Activated CD4-positive, alpha-beta T cell treated with anti-CD3 and anti-CD28 coated beads for 36 hours (primary cell): Measurements from ENCODE around the gene ZNF366. TPM values are rescaled to one million over a fixed set of nuclear protein-coding genes. Genes with fewer than 3 reads are reported as not detected.

Source experiments
- ATAC-seq: fragments of 200-7000 bp; cut with Tn5 transposase; one replicate; pipeline ENCODE4 v1.10.0; 2021; ENCODE audit warnings: mild to moderate bottlenecking, moderate library complexity
- CTCF ChIA-PET: fragments of 350-600 bp; sonication (Branson Sonifier 250); formaldehyde crosslinking; loops from one replicate; lab custom pipeline; 2021; ENCODE audit warnings: antibody characterized with exemption; lab: Charles Lee
- POLR2A ChIA-PET: fragments of 350-600 bp; sonication (Branson Sonifier 250); formaldehyde crosslinking; loops from one replicate; lab custom pipeline; 2021; ENCODE audit warnings: antibody characterized with exemption, inconsistent platforms; lab: Charles Lee
- DNase-seq: peaks from one replicate; pipeline ENCODE4 v3.0.0-alpha.2; 2020
- H3K27ac Mint-ChIP-seq: one replicate; pipeline ENCODE4 v1.8.0; 2021; ENCODE audit warnings: mixed read lengths
- H3K27me3 Mint-ChIP-seq: one replicate; pipeline ENCODE4 v1.8.0; 2021; ENCODE audit warnings: mixed read lengths
- H3K36me3 Mint-ChIP-seq: one replicate; pipeline ENCODE4 v1.8.0; 2021; ENCODE audit warnings: low read depth, mixed read lengths
- H3K4me1 Mint-ChIP-seq: one replicate; pipeline ENCODE4 v1.8.0; 2021; ENCODE audit warnings: mixed read lengths
- H3K4me3 Mint-ChIP-seq: one replicate; pipeline ENCODE4 v1.8.0; 2021; ENCODE audit warnings: mild to moderate bottlenecking, moderate library complexity, mixed read lengths
- H3K9me3 Mint-ChIP-seq: one replicate; pipeline ENCODE4 v1.8.0; 2021; ENCODE audit warnings: low read depth, mixed read lengths
- intact Hi-C, 2 experiments: fragments of 100-400 bp; cut with DNase I in 1 of 2; cut with micrococcal nuclease in 1 of 2; formaldehyde crosslinking; loops; one replicate each; pipeline versions ENCODE4 v1.14.2 to v1.15.1; 2022 to 2024; cut with DNase I, micrococcal nuclease
- total RNA-seq, 2 experiments: library from RNA; stranded (reverse); gene quantifications; one replicate each; pipeline ENCODE4 v1.2.3, GENCODE V29; 2021

Gene ZNF366
- total RNA-seq, 2 experiments from 2014 or later = not detected

DNA sequence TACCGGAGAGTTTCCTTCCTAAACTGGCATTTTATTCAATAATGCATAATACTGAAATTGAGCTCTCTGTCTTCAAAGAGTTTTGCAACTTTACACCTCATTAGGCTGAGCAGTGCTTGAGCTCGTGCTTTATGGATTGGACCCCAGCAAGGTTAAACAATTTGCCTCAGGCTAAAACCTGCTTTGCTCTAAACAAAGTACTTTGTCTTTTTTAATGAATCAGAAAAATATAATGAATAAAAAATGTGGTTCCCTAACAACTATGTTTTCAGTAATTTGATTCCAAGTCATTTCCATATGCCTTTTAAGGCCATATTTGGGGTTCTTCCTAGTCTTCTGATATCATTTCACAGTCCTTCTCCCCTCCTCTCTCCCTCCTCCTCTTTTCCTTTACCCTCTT is 20.0 kb downstream of the ZNF366 start:
- Mint-ChIP-seq H3K9me3 (no peaks in the 10 kb centered on the region), H3K4me3 (no peak overlapping the region), H3K27me3 (peaks cover 8% of the 10 kb centered on the region), H3K36me3 (no peaks in the 10 kb centered on the region), H3K4me1 (no peaks in the 10 kb centered on the region), H3K27ac (no peak overlapping the region)
- no peak for ATAC-seq
- ChIA-PET CTCF (interaction anchor here (1.0 to 1.2 kb wide), 2 partner anchors 66 to 362 kb away, joined by 3 to 4 read pairs; no protein-coding TSS in a partner anchor), POLR2A (no interaction called here)
- intact Hi-C loops = no loop called here
- DNase-seq = no peak

DNA sequence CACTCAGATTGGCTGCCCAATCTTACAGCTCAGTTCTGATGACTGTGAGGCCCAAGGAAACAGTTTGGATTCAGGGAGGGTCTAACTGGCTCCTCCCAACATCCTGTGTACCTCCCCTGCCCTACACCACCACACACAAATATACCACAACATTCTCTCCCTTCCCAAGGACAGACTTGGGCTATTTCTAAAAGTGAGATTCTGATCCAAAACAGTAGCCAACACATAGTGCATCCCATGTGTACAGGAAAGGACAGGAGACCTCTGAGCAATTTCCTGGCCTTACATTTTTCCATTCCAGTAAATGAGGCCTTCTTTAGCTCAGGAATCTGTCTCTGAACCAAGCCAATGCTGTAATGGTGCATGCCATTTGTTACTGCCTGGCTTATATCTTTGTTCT is 20.8 kb downstream of the ZNF366 start:
- intact Hi-C loops = no loop called here
- no peak for DNase-seq
- Mint-ChIP-seq H3K27ac (no peak overlapping the region), H3K9me3 (no peaks in the 10 kb centered on the region), H3K36me3 (no peaks in the 10 kb centered on the region), H3K4me1 (no peaks in the 10 kb centered on the region), H3K4me3 (no peak overlapping the region), H3K27me3 (peaks cover 10% of the 10 kb centered on the region)
- CTCF ChIA-PET = no interaction called here
- ATAC-seq = no peak
- POLR2A ChIA-PET = interaction anchor here (0.6 kb wide), 1 partner anchor 683 kb away, joined by 3 read pairs; no protein-coding TSS in a partner anchor

DNA sequence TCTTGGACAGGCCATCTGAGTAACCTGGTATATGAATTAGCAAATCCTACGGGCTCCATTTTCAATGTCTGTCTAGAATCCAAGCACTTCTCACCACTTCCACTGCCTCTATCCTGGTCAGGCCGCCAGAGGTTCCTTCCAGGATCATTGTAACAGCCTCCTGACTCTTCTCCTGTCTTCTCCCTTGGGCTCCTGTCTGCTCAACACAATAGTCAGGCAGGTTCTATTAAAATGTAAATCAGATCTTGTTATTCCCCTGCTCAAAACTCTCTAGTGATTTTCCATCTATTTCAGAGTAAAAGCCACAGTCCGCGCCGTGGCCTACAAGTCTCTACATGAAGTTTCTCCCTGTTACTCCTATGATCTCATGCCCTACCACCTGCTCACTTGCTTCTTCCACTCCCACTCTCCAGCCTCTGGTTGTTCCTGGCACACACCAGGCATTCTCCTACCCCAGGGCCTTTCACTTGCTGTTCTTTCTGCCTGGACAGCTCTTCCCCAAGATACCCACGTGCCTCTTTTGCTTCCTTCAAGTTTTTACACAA is 21.7 kb downstream of the ZNF366 start:
- H3K9me3 Mint-ChIP-seq = no peaks in the 10 kb centered on the region

DNA sequence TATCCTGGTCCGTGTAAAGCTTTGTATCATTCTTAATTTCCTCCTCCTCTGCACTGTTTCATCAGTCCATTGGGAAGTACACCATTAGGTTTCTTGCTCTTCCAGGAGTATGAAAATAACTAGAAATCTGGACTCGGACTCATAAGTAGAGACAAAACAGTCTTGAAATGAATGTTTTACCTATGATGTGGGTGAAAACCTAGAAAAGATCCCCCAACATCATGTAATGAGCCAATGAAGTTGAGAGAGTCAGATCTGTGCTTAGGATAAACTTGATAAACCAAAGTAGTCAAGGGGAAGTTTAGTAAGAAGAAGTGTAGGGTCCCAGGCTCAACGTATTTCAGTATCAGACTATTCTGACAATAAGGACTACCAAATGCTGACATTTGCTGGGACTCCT is 25.2 kb downstream of the ZNF366 start:
- Mint-ChIP-seq H3K27me3 (peaks cover 9% of the 10 kb centered on the region), H3K27ac (no peak overlapping the region), H3K4me1 (no peaks in the 10 kb centered on the region), H3K9me3 (no peaks in the 10 kb centered on the region), H3K36me3 (no peaks in the 10 kb centered on the region), H3K4me3 (no peak overlapping the region)
- ATAC-seq = no peak
- intact Hi-C loops = no loop called here
- DNase-seq = no peak
- ChIA-PET POLR2A (no interaction called here), CTCF (no interaction called here)

More for the DNA sequence above, 21.7 kb downstream of the ZNF366 start:
- Mint-ChIP-seq H3K4me1 (no peaks in the 10 kb centered on the region), H3K4me3 (no peak overlapping the region), H3K36me3 (no peaks in the 10 kb centered on the region), H3K27ac (no peak overlapping the region), H3K27me3 (peaks cover 10% of the 10 kb centered on the region)
- DNase-seq = no peak
- ChIA-PET CTCF (no interaction called here), POLR2A (no interaction called here)
- no peak for ATAC-seq
- intact Hi-C loops = no loop called here

DNA sequence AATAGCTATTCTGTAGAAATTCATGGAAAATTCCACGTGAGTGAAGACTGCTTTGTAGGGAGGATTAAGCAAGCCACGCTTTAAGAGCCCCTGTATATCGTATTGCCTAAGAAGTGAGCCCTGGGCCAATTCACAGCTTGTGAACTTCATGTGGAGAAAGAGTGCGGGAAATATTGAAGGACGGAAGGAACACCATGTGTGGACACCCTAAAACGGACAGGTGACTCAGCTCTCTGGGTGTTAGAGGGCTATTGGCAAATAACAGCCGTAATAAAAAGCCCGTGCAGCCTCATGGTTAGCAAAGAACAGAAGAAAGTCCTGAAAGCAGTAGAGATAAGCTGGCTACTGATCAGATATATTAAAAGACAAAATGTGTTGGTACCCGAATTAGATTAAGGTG is 26.4 kb downstream of the ZNF366 start:
- POLR2A ChIA-PET = no interaction called here
- no peak for DNase-seq
- Mint-ChIP-seq H3K9me3 (no peaks in the 10 kb centered on the region), H3K4me3 (no peak overlapping the region), H3K27ac (no peak overlapping the region), H3K36me3 (no peaks in the 10 kb centered on the region), H3K27me3 (peaks cover 12% of the 10 kb centered on the region), H3K4me1 (no peaks in the 10 kb centered on the region)
- intact Hi-C loops = no loop called here
- ATAC-seq = no peak
- CTCF ChIA-PET = no interaction called here

DNA sequence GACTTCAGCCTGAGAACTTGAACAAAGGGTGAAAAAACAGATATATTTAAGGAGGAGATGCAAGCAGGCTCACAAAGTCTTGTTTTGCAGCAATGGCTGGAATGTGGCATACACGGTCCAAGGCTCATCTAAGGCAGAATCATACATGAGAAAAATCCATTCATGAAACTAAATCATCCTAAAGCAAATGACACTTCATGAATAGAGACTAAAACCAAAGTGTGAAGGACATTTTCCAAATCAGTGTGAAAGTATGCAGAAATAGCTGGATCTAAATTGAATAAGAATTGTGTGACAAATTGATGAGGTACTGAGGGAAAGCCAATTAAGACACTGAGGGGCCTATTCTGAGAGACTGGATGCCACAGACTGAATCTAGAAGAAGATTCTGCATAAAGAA is 27.3 kb downstream of the ZNF366 start:
- intact Hi-C loops = no loop called here
- Mint-ChIP-seq H3K27me3 (peaks cover 12% of the 10 kb centered on the region), H3K9me3 (no peaks in the 10 kb centered on the region), H3K4me3 (no peak overlapping the region), H3K4me1 (no peaks in the 10 kb centered on the region), H3K36me3 (no peaks in the 10 kb centered on the region), H3K27ac (no peak overlapping the region)
- CTCF ChIA-PET = no interaction called here
- ATAC-seq (no peak), DNase-seq (no peak)
- POLR2A ChIA-PET = no interaction called here

DNA sequence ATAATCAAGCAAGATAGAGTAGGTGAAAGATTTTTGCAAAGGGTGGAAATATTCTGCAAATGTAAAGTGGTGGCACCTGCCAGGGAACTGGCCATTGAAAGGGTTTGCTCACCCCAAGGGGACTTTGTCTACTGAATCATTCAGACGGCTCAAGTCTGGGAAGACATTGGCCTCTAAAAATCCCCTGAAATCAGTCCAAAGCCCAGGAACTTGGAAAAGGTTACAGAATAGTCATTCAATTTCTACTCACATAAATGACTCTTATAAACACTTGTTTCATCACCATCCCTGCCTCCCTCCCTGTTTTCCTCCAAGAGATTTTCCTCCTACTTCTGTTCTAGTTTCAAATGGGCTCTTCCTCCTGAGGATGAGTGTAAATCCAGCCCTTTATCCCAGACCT is 28.5 kb downstream of the ZNF366 start:
- DNase-seq (no peak), ATAC-seq (no peak)
- H3K9me3 Mint-ChIP-seq = no peaks in the 10 kb centered on the region
- no peaks in the 10 kb centered on the region for H3K4me1 Mint-ChIP-seq
- POLR2A ChIA-PET = no interaction called here
- H3K36me3 Mint-ChIP-seq = no peaks in the 10 kb centered on the region
- no peak overlapping the region for H3K4me3 Mint-ChIP-seq
- H3K27ac Mint-ChIP-seq = no peak overlapping the region
- CTCF ChIA-PET = no interaction called here
- H3K27me3 Mint-ChIP-seq = peaks cover 18% of the 10 kb centered on the region
- intact Hi-C loops = no loop called here

DNA sequence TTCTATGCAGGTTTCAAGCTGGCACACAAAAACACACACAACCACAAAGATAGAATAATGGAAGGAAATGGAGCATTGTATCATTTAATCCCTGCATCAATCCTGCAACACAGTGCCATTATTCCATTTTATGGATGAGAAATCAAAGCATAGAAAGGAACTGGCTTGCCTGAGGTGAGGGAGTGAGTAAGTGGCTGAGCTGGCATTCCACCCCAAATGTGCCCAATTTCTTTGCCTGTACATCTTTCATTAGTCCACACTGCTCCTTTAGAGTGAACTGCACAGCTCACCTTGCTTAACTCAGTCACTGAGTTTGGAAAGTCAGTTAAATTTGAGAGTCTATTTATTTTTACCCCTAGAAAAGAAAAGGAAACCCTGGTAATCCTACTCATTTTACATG is 28.9 kb downstream of the ZNF366 start:
- POLR2A ChIA-PET = no interaction called here
- no peak overlapping the region for H3K27ac Mint-ChIP-seq
- H3K36me3 Mint-ChIP-seq = no peaks in the 10 kb centered on the region
- intact Hi-C loops = no loop called here
- H3K27me3 Mint-ChIP-seq = peaks cover 22% of the 10 kb centered on the region
- no peaks in the 10 kb centered on the region for H3K9me3 Mint-ChIP-seq
- ATAC-seq (no peak), DNase-seq (no peak)
- no peaks in the 10 kb centered on the region for H3K4me1 Mint-ChIP-seq
- H3K4me3 Mint-ChIP-seq = no peak overlapping the region
- CTCF ChIA-PET = no interaction called here

DNA sequence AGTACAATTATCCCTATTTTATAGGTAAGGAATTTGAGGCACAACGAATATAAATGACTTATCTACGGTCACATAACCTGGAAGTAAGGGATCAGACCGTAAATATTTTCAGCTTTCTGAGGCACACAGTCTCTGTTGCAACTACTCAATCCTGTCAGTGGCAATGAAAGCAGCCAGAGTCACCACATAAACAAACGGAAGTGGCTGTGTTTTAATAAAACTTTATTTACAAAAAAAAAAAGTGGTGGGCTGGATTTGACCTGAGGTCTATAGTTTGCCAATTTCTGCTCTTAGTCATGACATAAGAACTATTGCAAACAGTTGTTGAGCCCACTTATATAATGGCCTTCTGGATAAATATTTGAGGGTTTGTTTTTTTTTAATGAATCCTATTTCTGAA is 29.6 kb downstream of the ZNF366 start:
- CTCF ChIA-PET = interaction anchor here (1.6 kb wide), 1 partner anchor 32 kb away, joined by 3 read pairs; no protein-coding TSS in a partner anchor
- no peak for DNase-seq

DNA sequence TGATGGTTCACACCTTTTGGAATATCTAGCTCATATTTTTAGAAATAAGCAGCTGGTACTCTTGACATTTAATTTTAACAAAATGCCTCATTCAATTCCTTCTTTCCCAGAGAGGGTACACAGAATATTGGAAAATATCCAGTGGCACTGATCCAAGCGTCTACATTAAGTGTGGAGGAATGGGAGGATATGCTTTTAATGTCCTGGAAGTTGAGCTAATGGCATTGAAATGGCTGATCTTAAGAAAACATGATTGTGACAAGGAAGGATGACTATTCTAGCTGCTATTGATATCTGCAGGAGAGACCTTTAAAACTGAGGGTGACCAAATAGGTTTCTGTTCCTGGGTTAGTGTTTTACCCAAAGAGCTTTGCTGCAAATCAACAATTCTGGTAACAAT is 30.0 kb downstream of the ZNF366 start:
- H3K36me3 Mint-ChIP-seq = no peaks in the 10 kb centered on the region
- H3K9me3 Mint-ChIP-seq = no peaks in the 10 kb centered on the region
- peaks cover 29% of the 10 kb centered on the region for H3K27me3 Mint-ChIP-seq
- CTCF ChIA-PET = interaction anchor here (1.6 kb wide), 1 partner anchor 32 kb away, joined by 3 read pairs; no protein-coding TSS in a partner anchor
- no peak for ATAC-seq
- POLR2A ChIA-PET = no interaction called here
- intact Hi-C loops = no loop called here
- no peaks in the 10 kb centered on the region for H3K4me1 Mint-ChIP-seq
- no peak overlapping the region for H3K27ac Mint-ChIP-seq
- DNase-seq = no peak
- no peak overlapping the region for H3K4me3 Mint-ChIP-seq

More for the DNA sequence above, 29.6 kb downstream of the ZNF366 start:
- H3K27ac Mint-ChIP-seq = no peak overlapping the region
- POLR2A ChIA-PET = no interaction called here
- H3K36me3 Mint-ChIP-seq = no peaks in the 10 kb centered on the region
- H3K27me3 Mint-ChIP-seq = peaks cover 28% of the 10 kb centered on the region
- H3K4me1 Mint-ChIP-seq = no peaks in the 10 kb centered on the region
- H3K9me3 Mint-ChIP-seq = no peaks in the 10 kb centered on the region
- intact Hi-C loops = no loop called here
- H3K4me3 Mint-ChIP-seq = no peak overlapping the region
- ATAC-seq = no peak

DNA sequence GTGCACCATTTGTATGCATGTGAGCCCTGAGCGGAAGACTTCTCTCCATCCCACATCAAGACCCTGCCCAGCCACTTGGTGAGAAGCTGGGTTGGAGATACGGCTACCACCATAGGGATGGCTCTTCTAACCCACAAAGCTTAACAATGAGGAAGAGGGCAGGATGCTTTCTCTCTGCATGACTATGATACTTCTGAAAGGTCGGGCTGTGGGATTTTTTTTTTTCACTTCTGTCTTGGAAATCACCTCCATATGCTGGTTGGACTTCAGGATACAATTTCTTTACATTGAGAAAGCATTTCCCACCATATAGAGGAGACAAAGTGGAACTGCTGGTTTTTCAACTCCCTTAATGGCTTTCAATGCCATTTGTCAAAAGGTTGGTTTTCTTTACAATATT is 30.5 kb downstream of the ZNF366 start:
- no peak for ATAC-seq
- Mint-ChIP-seq H3K9me3 (no peaks in the 10 kb centered on the region), H3K4me1 (no peaks in the 10 kb centered on the region), H3K4me3 (no peak overlapping the region), H3K27me3 (peaks cover 29% of the 10 kb centered on the region), H3K36me3 (no peaks in the 10 kb centered on the region), H3K27ac (no peak overlapping the region)
- ChIA-PET CTCF (interaction anchor here (1.6 kb wide), 1 partner anchor 31 kb away, joined by 3 read pairs; no protein-coding TSS in a partner anchor), POLR2A (no interaction called here)
- intact Hi-C loops = no loop called here
- DNase-seq = no peak

DNA sequence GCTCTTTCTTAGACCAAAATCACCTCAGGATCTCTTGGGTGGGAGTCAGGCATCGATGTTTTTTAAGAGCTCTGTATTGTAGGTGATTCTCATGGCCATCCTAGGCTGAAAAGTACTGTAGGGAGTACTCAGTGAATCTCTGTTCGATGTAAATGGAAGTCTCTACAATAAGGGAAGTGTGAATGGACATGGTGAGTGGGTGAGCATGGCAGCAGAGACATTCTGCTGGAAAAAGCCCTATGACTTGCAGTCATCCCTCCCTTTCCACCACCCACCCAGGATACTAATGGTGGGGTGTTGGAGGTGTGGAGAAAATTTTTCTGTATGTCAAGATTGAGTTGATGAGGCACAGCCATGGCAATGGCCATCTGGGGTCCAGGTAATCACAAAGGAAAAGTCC is 30.9 kb downstream of the ZNF366 start:
- H3K27ac Mint-ChIP-seq = no peak overlapping the region
- DNase-seq (no peak), ATAC-seq (no peak)
- intact Hi-C loops = no loop called here
- ChIA-PET CTCF (interaction anchor here (1.6 kb wide), 1 partner anchor 31 kb away, joined by 3 read pairs; no protein-coding TSS in a partner anchor), POLR2A (no interaction called here)
- no peak overlapping the region for H3K4me3 Mint-ChIP-seq
- H3K9me3 Mint-ChIP-seq = no peaks in the 10 kb centered on the region
- H3K27me3 Mint-ChIP-seq = peaks cover 32% of the 10 kb centered on the region
- H3K4me1 Mint-ChIP-seq = no peaks in the 10 kb centered on the region
- H3K36me3 Mint-ChIP-seq = no peaks in the 10 kb centered on the region
